MCF 10A (cell line): ENCODE measurements around the gene IQCB1. TPM values are rescaled to one million over a fixed set of nuclear protein-coding genes. Genes with fewer than 3 reads are reported as not detected.
"Not testable (repeated sequence)": the region's sequence is repeated elsewhere in the genome, so short reads cannot be mapped to it uniquely, and the experiment has no call there.

Experiments used
- BruUV-seq: library from RNA; stranded (reverse); fragments of 400-500 nt; replicated peaks from 2 replicates; lab custom pipeline; 2021; lab: Mats Ljungman, UMichigan
- CTCF ChIA-PET: fragments of 300-600 bp; sonication (Branson Sonifier 250); formaldehyde crosslinking; extraction: SDS; loops from one replicate; lab custom pipeline; 2021; ENCODE audit warnings: antibody characterized with exemption, inconsistent platforms; lab: Yijun Ruan, JAX
- POLR2A ChIA-PET: fragments of 300-600, 350-650 bp; sonication (Branson Sonifier 250); formaldehyde crosslinking; extraction: SDS; loops from one replicate; lab custom pipeline; 2020; ENCODE audit warnings: antibody characterized with exemption, inconsistent platforms; lab: Yijun Ruan, JAX
- DNase-seq: peaks from one replicate; pipeline ENCODE4 v3.0.0-alpha.2; 2018; ENCODE audit not compliant: unreplicated experiment
- H3K27ac Mint-ChIP-seq: one replicate; pipeline ENCODE4 v1.8.0; 2022; ENCODE audit warnings: mild to moderate bottlenecking, low read depth, mixed read lengths; ENCODE audit not compliant: unreplicated experiment
- H3K27me3 Mint-ChIP-seq: one replicate; pipeline ENCODE4 v1.8.0; 2022; ENCODE audit warnings: mixed read lengths; ENCODE audit not compliant: insufficient read depth, unreplicated experiment
- H3K36me3 Mint-ChIP-seq: one replicate; pipeline ENCODE4 v1.8.0; 2022; ENCODE audit warnings: mild to moderate bottlenecking, moderate library complexity, mixed read lengths; ENCODE audit not compliant: insufficient read depth, unreplicated experiment
- H3K4me1 Mint-ChIP-seq: one replicate; pipeline ENCODE4 v1.8.0; 2022; ENCODE audit warnings: mixed read lengths; ENCODE audit not compliant: insufficient read depth, unreplicated experiment
- H3K4me3 Mint-ChIP-seq: one replicate; pipeline ENCODE4 v1.8.0; 2022; ENCODE audit warnings: mild to moderate bottlenecking, moderate library complexity, mixed read lengths; ENCODE audit not compliant: unreplicated experiment
- H3K9me3 Mint-ChIP-seq: one replicate; pipeline ENCODE4 v1.8.0; 2022; ENCODE audit warnings: mixed read lengths; ENCODE audit not compliant: unreplicated experiment
- CTCF ChIP-seq: fragments of 200-600 bp; IDR thresholded peaks from one replicate; pipeline ENCODE4 v1.8.0; 2022; ENCODE audit warnings: antibody characterized with exemption, mild to moderate bottlenecking; ENCODE audit not compliant: unreplicated experiment
- intact Hi-C: fragments of 100-400 bp; cut with micrococcal nuclease; formaldehyde crosslinking; loops from 2 replicates; pipeline ENCODE4 v1.14.1; 2022
- total RNA-seq: library from RNA; stranded (reverse); gene quantifications from 2 replicates; pipeline ENCODE4 v1.2.3, GENCODE V29; 2022

IQCB1 gene
- total RNA-seq, 1 experiment from 2014 or later, result 33.5 TPM

GRCh38 chr3:121796970-121797369, 37.9 kb downstream of the IQCB1 start:
- Mint-ChIP-seq H3K27ac (no peak overlapping the region), H3K9me3 (no peaks in the 10 kb centered on the region), H3K27me3 (no peaks in the 10 kb centered on the region), H3K4me3 (no peak overlapping the region), H3K36me3 (peaks cover 47% of the 10 kb centered on the region), H3K4me1 (no peaks in the 10 kb centered on the region)
- no TSS peak for BruUV-seq
- no peak for TF ChIP-seq CTCF
- no peak for DNase-seq
- POLR2A ChIA-PET, result interaction anchor here (0.9 kb wide), 1 partner anchor 14 kb away, joined by 3 read pairs; no protein-coding TSS in a partner anchor
- intact Hi-C loops, result no loop called here
- CTCF ChIA-PET, result no interaction called here

DNA sequence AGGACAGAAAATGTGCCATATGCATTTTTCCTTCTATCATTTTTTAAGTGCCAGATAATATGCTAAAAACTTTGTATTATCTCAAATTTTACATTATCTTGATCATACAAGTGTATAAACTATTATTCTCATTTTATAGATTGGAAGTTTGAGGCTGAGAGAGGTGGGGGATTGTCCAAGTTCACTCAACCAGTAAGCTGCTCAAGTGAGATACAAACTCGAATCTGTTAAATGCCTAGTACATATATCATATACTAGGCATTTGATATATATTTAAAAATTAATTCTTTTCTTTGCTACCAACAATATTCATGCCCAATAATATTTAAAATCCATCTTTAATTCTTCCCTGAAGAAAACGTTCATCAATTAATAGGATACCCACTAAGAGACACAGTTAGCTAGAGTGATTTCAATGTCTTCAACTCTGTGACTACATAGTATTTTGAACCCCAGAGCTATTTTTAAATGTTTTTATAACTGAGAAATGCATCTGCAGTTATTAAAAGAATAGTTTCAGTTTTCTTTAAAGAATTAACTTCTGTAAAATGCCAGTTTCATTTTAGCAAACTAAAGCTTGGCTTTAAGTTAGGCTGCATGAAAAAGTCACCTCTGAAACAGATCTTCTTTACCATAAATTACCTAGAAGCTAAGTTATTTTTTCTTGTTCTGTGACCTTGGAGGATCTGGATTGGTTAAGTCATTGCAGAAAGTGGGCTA, 40.4 kb downstream of the IQCB1 start:
- intact Hi-C loops, result no loop called here
- Mint-ChIP-seq H3K27ac (no peak overlapping the region), H3K4me3 (no peak overlapping the region), H3K4me1 (no peaks in the 10 kb centered on the region), H3K9me3 (no peaks in the 10 kb centered on the region), H3K36me3 (peaks cover 45% of the 10 kb centered on the region), H3K27me3 (no peaks in the 10 kb centered on the region)
- ChIA-PET POLR2A (interaction anchor here (0.6 kb wide), 1 partner anchor 45 kb away, joined by 4 read pairs; the partner anchor contains the start of gene GOLGB1), CTCF (no interaction called here)
- no peak for DNase-seq
- TF ChIP-seq CTCF, result no peak
- BruUV-seq, result no TSS peak

- Mint-ChIP-seq H3K36me3 (peaks cover 49% of the 10 kb centered on the region), H3K4me3 (no peak overlapping the region), H3K27me3 (no peaks in the 10 kb centered on the region), H3K9me3 (no peaks in the 10 kb centered on the region), H3K4me1 (no peaks in the 10 kb centered on the region), H3K27ac (no peak overlapping the region)
- no TSS peak for BruUV-seq
- TF ChIP-seq CTCF, result no peak
- intact Hi-C loops, result no loop called here
- CTCF ChIA-PET, result no interaction called here
- POLR2A ChIA-PET, result no interaction called here
- DNase-seq, result no peak
These were observed 41.8 kb downstream of the IQCB1 start for GRCh38 chr3:121793078-121793477.

DNA sequence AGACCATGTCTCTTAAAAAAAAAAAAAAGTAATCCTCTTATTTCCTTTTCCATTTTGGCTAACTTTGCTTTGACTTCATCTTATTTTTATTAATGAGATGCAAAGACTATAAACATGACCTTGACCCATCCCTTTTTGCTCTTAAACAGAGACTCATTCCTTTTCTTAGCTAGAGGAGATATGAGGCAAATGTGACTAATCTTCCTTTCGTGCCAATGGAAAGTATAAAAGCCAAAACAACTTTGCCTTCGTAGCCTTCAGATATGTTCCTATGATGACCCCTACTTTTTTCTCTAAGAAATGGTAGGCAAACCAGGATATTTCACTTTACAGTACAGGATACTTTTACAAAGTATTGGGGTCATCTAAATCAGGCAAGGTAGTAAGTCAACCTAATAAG, 48.4 kb downstream of the IQCB1 start:
- no TSS peak for BruUV-seq
- peak; percentile 4 for DNase-seq
- H3K27me3 Mint-ChIP-seq, result no peaks in the 10 kb centered on the region
- peaks cover 81% of the 10 kb centered on the region for H3K36me3 Mint-ChIP-seq
- no peaks in the 10 kb centered on the region for H3K9me3 Mint-ChIP-seq
- no peak overlapping the region for H3K27ac Mint-ChIP-seq
- H3K4me3 Mint-ChIP-seq, result no peak overlapping the region
- intact Hi-C loops, result no loop called here
- ChIA-PET CTCF (no interaction called here), POLR2A (interaction anchor here (0.6 kb wide), 2 partner anchors 32 to 527 kb away, joined by 3 read pairs; no protein-coding TSS in a partner anchor)
- no peak for TF ChIP-seq CTCF
- H3K4me1 Mint-ChIP-seq, result no peaks in the 10 kb centered on the region

DNA sequence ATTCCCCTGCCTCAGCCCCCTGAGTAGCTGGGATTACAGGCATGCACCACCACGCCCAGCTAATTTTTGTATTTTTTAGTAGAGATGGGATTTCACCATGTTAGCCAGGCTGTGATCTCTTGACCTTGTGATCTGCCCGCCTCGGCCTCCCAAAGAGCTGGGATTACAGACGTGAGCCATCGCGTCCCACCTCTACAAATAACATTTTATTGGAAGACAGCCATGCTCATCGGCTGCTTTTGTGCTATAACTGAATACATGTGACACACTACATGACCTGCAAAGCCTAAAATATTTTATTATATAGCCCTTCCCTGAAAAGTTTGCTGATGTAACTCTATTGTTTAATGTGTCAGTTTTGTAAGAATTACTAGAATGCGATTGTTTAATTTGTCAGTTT, 52.1 kb downstream of the IQCB1 start:
- H3K27me3 Mint-ChIP-seq, H3K27ac Mint-ChIP-seq, intact Hi-C loops, H3K9me3 Mint-ChIP-seq, H3K4me3 Mint-ChIP-seq, DNase-seq, H3K4me1 Mint-ChIP-seq, BruUV-seq: not testable (repeated sequence)
- H3K36me3 Mint-ChIP-seq, result peaks cover 85% of the 10 kb centered on the region
- ChIA-PET CTCF (interaction anchor here (0.6 to 0.8 kb wide), 2 partner anchors 11 to 298 kb away, joined by 3 to 4 read pairs; no protein-coding TSS in a partner anchor), POLR2A (interaction anchor here (1.3 kb wide), 1 partner anchor 14 kb away, joined by 3 read pairs; no protein-coding TSS in a partner anchor)
